GM21825 (cell line): ENCODE data around the gene ANGPTL4.
"Not testable (repeated sequence)": the region's sequence is repeated elsewhere in the genome, so short reads cannot be mapped to it uniquely, and the experiment has no call there.

ENCODE experiments used
- ATAC-seq: cut with Tn5 transposase; IDR thresholded peaks from one replicate; pipeline ENCODE4 v1.9.1; 2021; ENCODE audit warnings: mild to moderate bottlenecking, moderate library complexity; ENCODE audit not compliant: unreplicated experiment

Gene ANGPTL4

DNA sequence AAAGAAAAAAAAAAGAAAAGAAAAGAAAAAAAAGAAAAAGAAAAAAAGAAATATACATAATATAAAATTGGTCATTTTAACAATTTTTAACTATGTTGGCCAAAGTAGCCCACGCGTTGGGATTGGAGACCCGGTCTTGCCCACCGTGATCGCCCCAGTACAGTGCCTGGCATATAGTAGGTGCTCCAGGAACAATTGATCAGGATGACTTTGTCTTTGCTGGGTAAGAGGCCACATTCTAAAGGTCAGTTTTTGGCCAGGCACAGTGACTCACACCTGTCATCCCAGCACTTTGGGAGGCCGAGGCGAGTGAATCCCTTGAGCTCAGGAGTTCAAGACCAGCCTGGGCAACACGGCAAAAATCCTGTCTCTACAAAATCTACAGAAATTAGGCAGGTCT, 3.8 kb upstream of the ANGPTL4 start:
- ATAC-seq = no peak

DNA sequence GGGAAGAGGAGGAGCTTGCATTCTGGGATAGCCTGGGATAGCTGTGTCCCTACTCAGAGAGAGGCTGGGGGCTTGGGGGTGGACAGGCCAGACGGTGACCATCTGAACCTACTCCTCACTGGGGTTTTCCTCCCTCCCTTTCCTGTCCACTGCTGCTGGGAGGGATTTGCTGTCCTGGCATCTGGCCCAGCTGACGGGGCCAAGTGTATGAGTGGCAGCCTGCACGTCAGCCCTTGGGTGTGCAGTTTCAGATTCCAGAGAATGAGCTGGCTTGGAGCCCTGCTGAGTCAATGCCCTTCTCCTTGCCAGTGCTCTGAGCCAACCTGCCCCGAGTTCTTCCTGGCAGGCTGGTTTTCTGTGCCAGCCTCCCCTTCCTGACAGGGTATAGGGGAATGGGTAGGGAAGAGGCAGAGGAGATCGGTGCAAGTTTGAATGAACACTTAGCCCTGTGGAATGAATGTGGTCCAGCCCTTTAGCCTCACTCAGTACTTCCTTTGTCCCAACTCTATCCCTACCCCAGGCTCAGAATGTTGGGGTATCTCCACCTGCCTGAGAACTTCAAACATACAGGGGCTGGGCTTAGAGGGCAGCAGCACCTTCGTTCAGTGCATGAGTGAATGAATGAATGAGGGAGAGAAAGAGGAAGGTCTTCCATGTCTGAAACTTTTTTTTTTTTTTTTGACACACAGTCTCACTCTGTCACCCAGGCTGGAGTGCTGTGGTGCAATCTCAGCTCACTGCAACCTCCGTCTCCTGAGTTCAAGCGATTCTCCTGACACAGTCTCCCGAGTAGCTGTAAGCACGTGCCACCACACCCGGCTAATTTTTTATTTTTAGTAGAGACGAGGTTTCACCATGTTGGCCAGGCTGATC, 1.8 kb upstream of the ANGPTL4 start:
- no peak for ATAC-seq

DNA sequence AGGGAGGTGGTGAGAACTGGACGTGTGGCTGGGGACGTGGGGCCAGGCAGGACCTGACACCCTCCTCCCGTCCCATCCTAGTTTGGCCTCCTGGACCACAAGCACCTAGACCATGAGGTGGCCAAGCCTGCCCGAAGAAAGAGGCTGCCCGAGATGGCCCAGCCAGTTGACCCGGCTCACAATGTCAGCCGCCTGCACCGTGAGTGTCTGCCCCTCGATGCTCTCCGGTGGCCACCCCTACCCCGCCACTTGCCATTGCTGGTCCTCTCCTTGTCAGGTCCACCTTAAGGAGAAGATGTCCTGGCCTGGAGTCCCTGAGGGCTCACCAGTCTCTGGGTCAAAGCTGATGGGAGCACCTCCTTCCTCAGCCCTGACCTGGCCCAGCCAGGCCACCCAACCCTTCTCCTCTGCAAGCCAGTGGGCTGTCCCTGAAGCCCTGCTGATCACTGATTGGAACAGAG, 2.2 kb downstream of the ANGPTL4 start:
- ATAC-seq = no peak

DNA sequence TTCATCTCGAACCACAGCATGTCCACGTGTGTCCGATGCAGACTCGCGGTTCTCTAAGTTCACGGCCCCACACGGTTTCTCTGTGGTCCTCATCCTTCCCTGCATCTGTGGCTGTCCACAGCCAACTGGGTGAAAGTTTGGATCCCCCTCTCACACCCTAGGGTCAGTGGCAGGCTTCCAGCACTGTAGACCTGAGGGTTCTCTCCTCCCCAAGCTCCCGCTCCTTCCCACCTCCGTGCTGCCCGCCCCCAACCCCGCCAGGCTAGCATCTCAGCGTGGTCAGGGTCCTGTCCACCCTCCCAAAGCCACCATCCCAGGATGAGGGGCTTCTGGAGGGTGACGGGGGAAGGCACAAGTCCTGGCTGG, 3.0 kb downstream of the ANGPTL4 start:
- ATAC-seq = no peak

DNA sequence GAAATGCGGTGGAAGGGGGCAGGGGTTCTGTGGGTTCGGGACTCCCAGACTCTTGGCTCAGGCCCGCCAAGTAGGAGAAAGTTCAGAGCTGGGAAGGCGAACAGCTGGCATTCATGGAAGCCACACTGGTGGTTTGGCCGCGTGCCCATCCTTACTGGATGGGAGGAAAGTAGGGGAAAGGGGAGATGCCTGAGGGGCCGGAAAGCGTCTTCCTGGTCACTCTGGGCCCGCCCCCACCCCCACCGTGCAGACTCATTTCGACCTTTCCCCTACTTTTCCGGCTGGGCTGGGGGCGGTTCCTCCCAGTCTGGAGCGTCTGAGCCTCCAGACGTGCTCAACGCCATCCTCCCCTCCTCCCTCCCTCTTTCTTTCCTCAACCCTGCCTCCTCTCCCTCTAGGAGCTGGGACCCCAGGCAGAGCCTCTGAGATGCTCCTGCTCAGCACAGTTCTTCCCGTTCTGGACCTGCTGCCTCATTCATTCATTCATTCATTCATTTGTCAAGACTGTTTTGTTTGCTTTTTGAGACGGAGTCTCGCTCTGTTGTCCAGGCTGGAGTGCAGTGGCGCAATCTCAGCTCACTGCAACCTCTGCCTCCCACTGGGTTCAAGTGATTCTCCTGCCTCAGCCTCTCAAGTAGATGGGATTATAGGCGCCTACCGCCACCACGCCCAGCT, 3.5 kb downstream of the ANGPTL4 start:
- no peak for ATAC-seq

DNA sequence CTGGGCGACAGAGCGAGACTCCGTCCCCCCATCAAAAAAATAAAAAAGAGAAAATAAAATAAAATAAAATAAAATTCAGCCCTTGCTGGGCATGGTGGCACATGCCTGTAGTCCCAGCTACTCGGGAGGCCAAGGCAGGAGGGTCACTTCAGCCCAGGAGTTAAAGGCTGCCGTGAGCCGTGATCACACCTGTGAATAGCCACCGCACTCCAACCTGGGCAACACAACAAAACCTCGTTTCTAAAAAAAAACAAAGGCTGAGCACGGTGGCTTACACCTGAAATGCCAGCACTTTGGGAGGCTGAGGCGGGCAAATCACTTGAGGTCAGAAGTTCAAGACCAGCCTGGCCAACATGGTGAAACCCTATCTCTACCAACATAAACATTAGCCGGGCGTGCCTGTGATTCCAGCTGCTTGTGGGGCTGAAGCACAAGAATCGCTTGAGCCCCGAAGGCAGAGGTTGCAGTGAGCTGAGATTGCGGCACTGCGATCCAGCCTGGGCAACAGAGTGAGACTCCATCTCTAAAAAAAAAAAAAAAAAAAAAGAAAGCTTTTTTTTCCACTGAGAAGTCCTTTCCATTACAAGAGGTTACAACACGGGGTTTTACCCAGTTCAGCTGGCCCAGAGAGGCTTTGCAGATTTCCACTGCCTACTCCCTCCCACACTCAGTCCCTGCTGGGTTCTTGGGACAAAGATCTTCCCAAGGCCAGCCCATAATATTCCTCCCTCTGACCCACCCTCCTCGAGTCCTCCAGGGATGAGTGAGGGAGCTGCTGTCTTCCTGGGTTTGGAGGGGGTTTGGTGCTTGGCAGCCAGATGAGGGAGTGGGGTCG, 6.4 kb downstream of the ANGPTL4 start:
- ATAC-seq = no peak

DNA sequence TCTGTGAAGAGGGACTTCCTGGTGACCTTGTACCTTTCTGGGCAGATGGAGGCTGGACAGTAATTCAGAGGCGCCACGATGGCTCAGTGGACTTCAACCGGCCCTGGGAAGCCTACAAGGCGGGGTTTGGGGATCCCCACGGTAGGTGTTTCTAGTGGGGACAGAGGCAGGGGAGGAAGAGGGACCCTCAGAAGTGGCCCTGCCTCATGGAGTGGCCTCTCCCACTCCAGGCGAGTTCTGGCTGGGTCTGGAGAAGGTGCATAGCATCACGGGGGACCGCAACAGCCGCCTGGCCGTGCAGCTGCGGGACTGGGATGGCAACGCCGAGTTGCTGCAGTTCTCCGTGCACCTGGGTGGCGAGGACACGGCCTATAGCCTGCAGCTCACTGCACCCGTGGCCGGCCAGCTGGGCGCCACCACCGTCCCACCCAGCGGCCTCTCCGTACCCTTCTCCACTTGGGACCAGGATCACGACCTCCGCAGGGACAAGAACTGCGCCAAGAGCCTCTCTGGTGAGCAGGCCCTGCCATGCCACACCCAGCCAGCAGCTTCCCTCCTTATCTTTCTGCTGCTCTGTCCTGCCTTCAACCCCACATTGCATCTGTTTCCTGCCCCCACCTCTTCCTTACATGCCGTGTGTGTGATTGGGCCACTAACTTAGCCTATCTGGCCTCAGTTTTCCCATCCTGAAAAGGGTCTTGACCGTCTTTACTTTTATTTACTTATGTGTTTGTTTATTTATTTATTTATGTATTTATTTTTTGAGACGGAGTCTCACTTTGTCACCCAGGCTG, 7.3 kb downstream of the ANGPTL4 start:
- no peak for ATAC-seq

DNA sequence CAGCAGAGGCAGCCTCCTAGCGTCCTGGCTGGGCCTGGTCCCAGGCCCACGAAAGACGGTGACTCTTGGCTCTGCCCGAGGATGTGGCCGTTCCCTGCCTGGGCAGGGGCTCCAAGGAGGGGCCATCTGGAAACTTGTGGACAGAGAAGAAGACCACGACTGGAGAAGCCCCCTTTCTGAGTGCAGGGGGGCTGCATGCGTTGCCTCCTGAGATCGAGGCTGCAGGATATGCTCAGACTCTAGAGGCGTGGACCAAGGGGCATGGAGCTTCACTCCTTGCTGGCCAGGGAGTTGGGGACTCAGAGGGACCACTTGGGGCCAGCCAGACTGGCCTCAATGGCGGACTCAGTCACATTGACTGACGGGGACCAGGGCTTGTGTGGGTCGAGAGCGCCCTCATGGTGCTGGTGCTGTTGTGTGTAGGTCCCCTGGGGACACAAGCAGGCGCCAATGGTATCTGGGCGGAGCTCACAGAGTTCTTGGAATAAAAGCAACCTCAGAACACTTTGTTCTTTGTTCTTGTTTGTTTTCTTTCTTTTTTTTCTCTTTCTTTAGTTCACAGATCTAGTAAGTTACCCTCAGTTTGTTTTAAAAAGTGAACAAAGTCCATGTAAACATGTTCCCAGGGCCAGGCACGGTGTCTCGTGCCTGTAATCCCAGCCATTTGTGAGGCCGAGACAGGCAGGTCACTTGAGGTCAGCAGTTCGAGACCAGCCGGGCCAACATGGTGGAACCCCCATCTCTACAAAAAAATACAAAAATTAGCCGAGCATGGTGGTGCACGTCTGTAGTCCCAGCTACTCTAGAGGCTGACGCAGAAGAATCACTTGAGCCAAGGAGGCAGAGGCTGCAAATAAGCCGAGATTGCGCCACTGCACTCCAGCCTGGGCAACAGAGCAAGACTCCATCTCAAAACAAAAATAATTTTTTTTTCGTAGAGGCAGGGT, 10.2 kb downstream of the ANGPTL4 start:
- no peak for ATAC-seq

DNA sequence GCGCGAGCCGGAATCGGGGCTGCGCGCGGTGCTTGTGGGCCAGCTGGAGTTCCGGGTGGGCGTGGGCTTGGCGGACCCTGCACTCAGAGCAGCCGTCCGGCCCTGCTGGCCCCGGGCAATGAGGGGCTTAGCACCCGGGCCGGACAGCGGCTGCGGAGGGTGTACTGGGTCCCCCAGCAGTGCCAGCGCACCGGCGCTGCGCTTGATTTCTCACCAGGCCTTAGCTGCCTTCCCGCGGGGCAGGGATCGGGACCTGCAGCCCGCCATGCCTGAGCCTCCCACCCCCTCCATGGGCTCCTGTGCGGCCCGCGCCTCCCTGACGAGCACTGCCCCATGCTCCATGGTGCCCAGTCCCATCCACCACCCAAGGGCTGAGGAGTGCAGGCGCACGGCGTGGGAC, 11.8 kb downstream of the ANGPTL4 start:
- not testable (repeated sequence) for ATAC-seq

DNA sequence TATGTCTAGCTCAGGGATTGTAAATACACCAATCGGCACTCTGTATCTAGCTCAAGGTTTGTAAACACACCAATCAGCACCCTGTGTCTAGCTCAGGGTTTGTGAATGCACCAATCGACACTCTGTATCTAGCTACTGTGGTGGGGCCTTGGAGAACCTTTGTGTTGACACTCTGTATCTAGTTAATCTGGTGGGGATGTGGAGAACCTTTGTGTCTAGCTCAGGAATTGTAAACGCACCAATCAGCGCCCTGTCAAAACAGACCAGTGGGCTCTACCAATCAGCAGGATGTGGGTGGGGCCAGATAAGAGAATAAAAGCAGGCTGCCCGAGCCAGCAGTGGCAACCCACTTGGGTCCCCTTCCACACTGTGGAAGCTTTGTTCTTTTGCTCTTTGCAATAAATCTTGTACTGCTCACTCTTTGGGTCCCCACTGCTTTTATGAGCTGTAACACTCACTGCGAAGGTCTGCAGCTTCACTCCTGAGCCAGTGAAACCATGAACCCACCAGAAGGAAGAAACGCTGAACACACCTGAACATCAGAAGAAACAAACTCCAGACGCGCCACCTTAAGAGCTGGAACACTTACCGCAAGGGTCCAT, 12.5 kb downstream of the ANGPTL4 start:
- not testable (repeated sequence) for ATAC-seq

DNA sequence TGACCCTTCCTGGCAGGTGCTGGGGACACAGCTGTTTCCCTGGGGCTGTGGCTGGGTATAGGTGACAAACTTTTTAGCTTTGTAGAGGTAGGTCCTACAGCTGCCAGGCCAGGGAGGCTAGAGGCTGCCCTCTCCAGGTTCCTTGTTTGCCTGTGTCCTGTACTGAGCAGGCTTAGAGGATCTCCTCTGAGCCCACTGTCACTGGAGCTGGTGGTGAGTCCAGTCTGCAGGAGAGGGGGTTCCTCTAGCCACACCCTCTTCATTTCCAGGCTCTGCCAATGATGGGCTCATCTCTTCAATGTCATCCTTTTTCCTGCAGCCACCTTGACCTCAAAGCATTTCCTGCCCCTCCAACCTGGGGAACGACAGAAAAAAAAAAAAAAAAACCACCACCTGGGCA, 13.6 kb downstream of the ANGPTL4 start:
- ATAC-seq = no peak

DNA sequence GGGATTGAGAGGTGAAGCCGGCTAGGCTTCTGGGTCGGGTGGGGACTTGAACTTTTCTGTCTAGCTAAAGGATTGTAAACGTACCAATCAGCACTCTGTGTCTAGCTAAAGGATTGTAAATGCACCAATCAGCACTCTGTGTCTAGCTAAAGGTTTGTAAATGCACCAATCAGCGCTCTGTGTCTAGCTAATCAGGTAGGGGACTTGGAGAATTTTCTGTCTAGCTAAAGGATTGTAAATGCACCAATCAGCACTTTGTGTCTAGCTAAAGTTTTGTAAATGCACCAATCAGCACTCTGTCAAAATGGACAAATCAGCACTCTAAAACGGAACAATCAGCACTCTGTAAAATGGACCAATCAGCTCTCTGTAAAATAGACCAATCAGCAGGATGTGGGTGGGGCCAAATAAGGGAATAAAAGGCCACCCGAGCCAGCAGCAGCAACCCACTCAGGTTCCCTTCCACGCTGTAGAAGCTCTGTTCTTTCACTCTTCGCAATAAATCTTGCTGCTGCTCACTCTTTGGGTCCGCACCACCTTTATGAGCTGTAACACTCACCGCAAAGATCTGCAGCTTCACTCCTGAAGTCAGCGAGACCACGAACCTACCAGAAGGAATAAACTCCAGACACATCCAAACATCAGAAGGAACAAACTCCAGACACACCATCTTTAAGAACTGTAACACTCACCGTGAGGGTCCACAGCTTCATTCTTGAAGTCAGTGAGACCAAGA, 15.4 kb downstream of the ANGPTL4 start:
- ATAC-seq = not testable (repeated sequence)

DNA sequence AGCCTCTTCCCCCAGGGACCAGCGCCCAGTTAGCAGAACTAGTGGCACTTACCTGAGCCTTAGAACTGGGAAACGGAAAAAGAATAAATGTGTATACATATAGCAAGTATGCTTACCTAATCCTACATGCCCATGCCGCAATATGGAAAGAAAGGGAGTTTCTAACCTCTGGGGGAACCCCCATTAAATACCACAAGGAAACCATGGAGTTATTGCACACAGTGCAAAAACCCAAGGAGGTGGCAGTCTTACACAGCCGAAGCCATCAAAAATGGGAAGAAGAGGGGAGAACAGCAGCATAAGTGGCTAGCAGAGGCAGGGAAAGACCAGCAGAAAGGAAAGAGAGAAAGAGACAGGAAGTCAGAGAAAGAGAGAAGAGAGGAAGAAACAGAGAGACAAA, 20.6 kb downstream of the ANGPTL4 start:
- ATAC-seq = not testable (repeated sequence)

DNA sequence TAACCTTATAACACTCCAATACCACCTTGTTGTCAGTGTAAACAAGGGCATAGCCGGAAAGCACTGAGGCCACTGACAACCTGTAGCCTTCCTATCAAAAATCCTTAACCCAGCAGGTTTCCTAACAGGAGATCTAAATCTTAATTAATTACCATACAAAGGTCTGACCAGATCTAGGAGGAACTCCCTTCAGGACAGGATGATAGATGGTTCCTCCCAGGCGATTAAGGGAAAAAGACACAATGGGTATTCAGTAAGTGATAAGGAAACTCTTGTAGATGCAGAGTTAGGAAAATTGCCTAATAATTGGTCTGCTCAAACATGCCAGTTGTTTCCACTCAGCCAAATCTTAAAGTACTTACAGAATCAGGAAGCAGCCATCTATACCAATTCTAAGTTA, 21.1 kb downstream of the ANGPTL4 start:
- not testable (repeated sequence) for ATAC-seq

DNA sequence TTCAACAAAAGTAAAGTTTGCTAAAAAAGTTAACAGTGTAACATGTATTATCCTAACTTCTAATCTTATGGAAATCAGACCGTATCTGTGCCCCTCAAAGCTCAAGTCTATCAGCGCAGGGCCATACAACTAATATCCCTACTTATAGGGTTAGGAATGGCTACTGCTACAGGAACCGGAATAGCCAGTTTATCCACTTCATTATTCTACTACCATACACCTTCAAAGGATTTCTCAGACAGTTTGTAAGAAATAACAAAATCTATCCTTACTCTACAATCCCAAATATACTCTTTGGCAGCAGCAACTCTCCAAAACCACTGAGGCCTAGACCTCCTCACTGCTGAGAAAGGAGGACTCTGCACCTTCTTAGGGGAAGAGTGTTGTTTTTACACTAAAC, 21.6 kb downstream of the ANGPTL4 start:
- ATAC-seq = not testable (repeated sequence)

DNA sequence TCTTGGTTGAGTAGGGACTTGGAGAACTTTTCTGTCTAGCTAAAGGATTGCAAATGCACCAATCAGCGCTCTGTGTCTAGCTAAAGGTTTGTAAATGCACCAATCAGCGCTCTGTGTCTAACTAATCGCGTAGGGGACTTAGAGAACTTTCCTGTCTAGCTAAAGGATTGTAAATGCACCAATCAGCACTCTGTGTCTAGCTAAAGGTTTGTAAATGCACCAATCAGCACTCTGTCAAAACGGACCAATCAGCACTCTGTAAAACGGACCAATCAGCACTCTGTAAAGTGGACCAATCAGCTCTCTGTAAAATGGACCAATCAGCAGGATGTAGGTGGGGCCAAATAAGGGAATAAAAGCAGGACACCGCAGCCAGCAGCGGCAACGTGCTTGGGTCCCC, 22.5 kb downstream of the ANGPTL4 start:
- not testable (repeated sequence) for ATAC-seq

DNA sequence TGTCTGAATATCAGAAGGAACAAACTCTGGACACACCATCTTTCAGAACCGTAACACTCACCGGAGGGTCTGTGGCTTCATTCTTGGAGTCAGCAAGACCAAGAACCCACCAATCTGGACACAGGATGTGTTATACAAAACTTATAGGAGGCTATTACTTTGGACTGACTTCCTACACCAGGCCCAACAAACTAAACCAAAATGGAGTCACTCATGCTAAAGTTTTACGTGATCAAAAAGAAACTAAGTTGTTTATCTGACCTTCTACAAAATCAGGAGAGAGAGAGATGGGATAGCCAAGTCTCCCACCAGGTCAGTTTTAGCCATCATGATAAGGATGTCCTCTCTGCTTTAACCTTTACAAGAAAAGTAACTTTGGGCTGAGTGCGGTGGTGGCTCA, 23.0 kb downstream of the ANGPTL4 start:
- no peak for ATAC-seq
